H1 (cell line): ENCODE measurements around the gene CORO1C. TPM values are rescaled to one million over a fixed set of nuclear protein-coding genes. Genes with fewer than 3 reads are reported as not detected.

ENCODE experiments used
- CTCF ChIA-PET: fragments of 300-600 bp; sonication (Branson Sonifier 250); formaldehyde crosslinking; loops from one replicate; lab custom pipeline; 2021; ENCODE audit not compliant: partially characterized antibody; lab: Charles Lee
- POLR2A ChIA-PET: fragments of 300-600 bp; sonication (Branson Sonifier 250); formaldehyde crosslinking; loops from one replicate; lab custom pipeline; 2021; ENCODE audit warnings: inconsistent platforms; ENCODE audit not compliant: partially characterized antibody; lab: Charles Lee
- DNase-seq, 2 experiments: peaks; one replicate each; pipeline versions ENCODE4 v3.0.0 to v3.0.0-alpha.2; 2010 to 2022; ENCODE audit warnings: low spot score in 2 of 2, low read depth in 1 of 2, mixed read lengths in 1 of 2
- FAIRE-seq: peaks from 2 replicates; lab custom pipeline; 2011; peaks lifted over from hg19 to GRCh38; lab: Jason Lieb, UNC
- H2AFZ ChIP-seq: 2 replicates; pipeline ENCODE4 v1.8.1; 2012; ENCODE audit warnings: low read length, inconsistent platforms
- H2AK5ac ChIP-seq: 2 replicates; pipeline ENCODE4 v1.6.1; 2013; ENCODE audit warnings: low read depth, low read length
- H2BK120ac ChIP-seq: replicated peaks from 2 replicates; pipeline ENCODE3; 2013; ENCODE audit warnings: low read depth, low read length, inconsistent platforms
- H2BK12ac ChIP-seq: 2 replicates; pipeline ENCODE4 v1.6.1; 2013; ENCODE audit warnings: low read depth, low read length
- H2BK15ac ChIP-seq: 2 replicates; pipeline ENCODE4 v1.6.1; 2013; ENCODE audit warnings: low read length
- H2BK20ac ChIP-seq: 2 replicates; pipeline ENCODE4 v1.6.1; 2013; ENCODE audit warnings: low read length
- H2BK5ac ChIP-seq: 2 replicates; pipeline ENCODE4 v1.6.1; 2013; ENCODE audit warnings: low read depth, low read length
- H3K14ac ChIP-seq: 2 replicates; pipeline ENCODE4 v1.6.1; 2013; ENCODE audit warnings: inconsistent platforms; ENCODE audit not compliant: insufficient read length
- H3K18ac ChIP-seq: 2 replicates; pipeline ENCODE4 v1.6.1; 2013; ENCODE audit warnings: low read length; ENCODE audit errors: extremely low read depth
- H3K23ac ChIP-seq: 2 replicates; pipeline ENCODE4 v1.6.1; 2013; ENCODE audit warnings: inconsistent platforms; ENCODE audit not compliant: insufficient read length
- H3K23me2 ChIP-seq: 2 replicates; pipeline ENCODE4 v1.6.1; 2013; ENCODE audit warnings: low read depth, low read length
- H3K27ac ChIP-seq: 2 replicates; pipeline ENCODE4 v1.6.1; 2011; ENCODE audit warnings: low read depth, low read length, inconsistent platforms
- H3K27me3 ChIP-seq, 4 experiments: replicated peaks in 1 of 4; 1 replicate in 1 of 4; 2 replicates in 3 of 4; pipeline versions ENCODE4 v1.6.1 to v1.8.1; 2011 to 2013; ENCODE audit warnings: low read length in 3 of 4, mild to moderate bottlenecking in 3 of 4, inconsistent platforms in 2 of 4, mixed read lengths in 2 of 4, moderate library complexity in 1 of 4; ENCODE audit not compliant: control insufficient read depth in 3 of 4, insufficient read depth in 3 of 4; ENCODE audit errors: extremely low read depth in 1 of 4
- H3K36me3 ChIP-seq, 4 experiments: 2 replicates each; pipeline versions ENCODE4 v1.6.1 to v1.8.1; 2011 to 2013; ENCODE audit warnings: mild to moderate bottlenecking in 4 of 4, low read length in 3 of 4, moderate library complexity in 2 of 4, control low read depth in 1 of 4, inconsistent platforms in 1 of 4; ENCODE audit not compliant: insufficient read depth in 4 of 4, control insufficient read depth in 2 of 4
- H3K4ac ChIP-seq: replicated peaks from 2 replicates; pipeline ENCODE3; 2013; ENCODE audit warnings: low read length, low read depth, mixed read lengths, inconsistent platforms; ENCODE audit not compliant: insufficient read length
- H3K4me1 ChIP-seq, 4 experiments: replicated peaks in 1 of 4; 1 replicate in 1 of 4; 2 replicates in 3 of 4; pipeline versions ENCODE4 v1.6.1 to v1.8.1; 2011 to 2013; ENCODE audit warnings: low read length in 3 of 4, inconsistent platforms in 2 of 4, mixed read lengths in 1 of 4; ENCODE audit not compliant: insufficient read depth in 4 of 4, control insufficient read depth in 3 of 4
- H3K4me2 ChIP-seq, 2 experiments: 2 replicates each; pipeline versions ENCODE4 v1.6.1 to v1.8.1; 2011 to 2013; ENCODE audit warnings: low read depth in 2 of 2, low read length in 2 of 2, control low read depth in 1 of 2, inconsistent platforms in 1 of 2, mild to moderate bottlenecking in 1 of 2; ENCODE audit not compliant: insufficient read depth in 1 of 2
- H3K4me3 ChIP-seq, 4 experiments: fragments of 200-600, 300-600 bp in 1 of 4; sonication (generic), shearing (Covaris generic), sonication (Bioruptor Twin) in 1 of 4; 2 replicates each; pipeline versions ENCODE4 v1.5.1 to v1.8.1; 2011 to 2016; ENCODE audit warnings: low read length in 4 of 4, low read depth in 3 of 4, control low read depth in 2 of 4, inconsistent platforms in 2 of 4, mild to moderate bottlenecking in 2 of 4, mixed read lengths in 1 of 4, moderate library complexity in 1 of 4; ENCODE audit not compliant: insufficient read depth in 2 of 4; ENCODE audit errors: extremely low read depth in 1 of 4
- H3K56ac ChIP-seq: replicated peaks from 2 replicates; pipeline ENCODE3; 2013; ENCODE audit warnings: low read depth, mild to moderate bottlenecking, mixed read lengths, low read length, inconsistent platforms; ENCODE audit not compliant: insufficient read length
- H3K79me1 ChIP-seq: 2 replicates; pipeline ENCODE4 v1.6.1; 2013; ENCODE audit warnings: low read depth, low read length, control low read depth
- H3K79me2 ChIP-seq, 2 experiments: 2 replicates each; pipeline versions ENCODE4 v1.6.1 to v1.8.1; 2012 to 2013; ENCODE audit warnings: low read length in 2 of 2, mild to moderate bottlenecking in 2 of 2, inconsistent platforms in 1 of 2; ENCODE audit not compliant: insufficient read depth in 2 of 2, control insufficient read depth in 1 of 2
- H3K9ac ChIP-seq, 4 experiments: replicated peaks in 1 of 4; 1 replicate in 1 of 4; 2 replicates in 3 of 4; pipeline versions ENCODE4 v1.6.1 to v1.8.1; 2011 to 2013; ENCODE audit warnings: low read depth in 3 of 4, low read length in 3 of 4, control low read depth in 2 of 4, mild to moderate bottlenecking in 2 of 4, moderate library complexity in 2 of 4, inconsistent platforms in 1 of 4; ENCODE audit errors: extremely low read depth in 1 of 4
- H3K9me3 ChIP-seq, 2 experiments: 2 replicates each; pipeline versions ENCODE4 v1.6.1 to v1.8.1; 2012 to 2013; ENCODE audit warnings: mild to moderate bottlenecking in 2 of 2, moderate library complexity in 2 of 2, control low read depth in 1 of 2, inconsistent platforms in 1 of 2, low read depth in 1 of 2, low read length in 1 of 2, mixed read lengths in 1 of 2; ENCODE audit not compliant: insufficient read depth in 2 of 2
- H4K20me1 ChIP-seq, 2 experiments: replicated peaks in 1 of 2; 2 replicates each; pipeline versions ENCODE3 to v1.8.1; 2011 to 2013; ENCODE audit warnings: inconsistent platforms in 2 of 2, low read length in 2 of 2, mild to moderate bottlenecking in 1 of 2; ENCODE audit not compliant: insufficient read depth in 2 of 2, control insufficient read depth in 1 of 2
- H4K5ac ChIP-seq: 2 replicates; pipeline ENCODE4 v1.6.1; 2013; ENCODE audit warnings: low read length, low read depth, mixed read lengths, inconsistent platforms; ENCODE audit not compliant: insufficient read length
- H4K8ac ChIP-seq: 2 replicates; pipeline ENCODE4 v1.8.0; 2013; ENCODE audit warnings: mild to moderate bottlenecking, moderate library complexity, low read length, inconsistent platforms; ENCODE audit not compliant: insufficient read depth; ENCODE audit errors: extremely low read depth
- H4K91ac ChIP-seq: replicated peaks from 2 replicates; pipeline ENCODE3; 2013; ENCODE audit warnings: low read length, mixed read lengths, inconsistent platforms; ENCODE audit not compliant: insufficient read length
- BCL11A ChIP-seq, 2 experiments: IDR thresholded peaks; one replicate each; pipeline ENCODE4 v1.6.1; 2011; ENCODE audit warnings: low read depth in 2 of 2, low read length in 2 of 2, mild to moderate bottlenecking in 2 of 2
- SRF ChIP-seq: IDR thresholded peaks from 2 replicates; pipeline ENCODE4 v1.6.1; 2011; ENCODE audit warnings: mild to moderate bottlenecking, low read depth, low read length, moderate library complexity
- WGBS, 2 experiments: shearing (Covaris generic) in 1 of 2; methylation state at CpG; one replicate each; pipeline versions ENCODE4 v1.1.6 to v1.1.7; 2013 to 2015; ENCODE audit warnings: low lambda C conversion rate in 2 of 2, mixed read lengths in 2 of 2, inconsistent platforms in 1 of 2, low coverage in 1 of 2, missing lambda C conversion rate in 1 of 2; ENCODE audit not compliant: insufficient replicate concordance in 2 of 2, insufficient coverage in 1 of 2, insufficient read length in 1 of 2; ENCODE audit errors: extremely low coverage in 1 of 2, missing lambda C conversion rate in 1 of 2; 5-methylcytosine and 5-hydroxymethylcytosine counted together
- polyA plus RNA-seq, 7 experiments: library from polyadenylated mRNA; depleted of rRNA in 3 of 7; stranded (reverse) in 5 of 7; unstranded in 2 of 7; fragments of >200 nt in 5 of 7; fragments of 200-250 nt in 2 of 7; gene quantifications; 1 replicate in 5 of 7; 2 replicates in 1 of 7; 4 replicates in 1 of 7; pipeline versions ENCODE4 v1.2.1 to v1.2.3, GENCODE V29; 2011 to 2013; ENCODE audit warnings: missing spikeins in 2 of 7, mixed read lengths in 2 of 7
- total RNA-seq: library from RNA; stranded (reverse); fragmentation: NEBNext Ultra II Directional; extraction: Animal tissue kit (Norgen Biotek cat#: 25700); gene quantifications from 2 replicates; pipeline ENCODE4 v1.2.1, GENCODE V29; 2021

Gene CORO1C
- total and polyA plus RNA-seq, 2 of the 8 experiments (the other 6 are each of a cell fraction or from before 2014, with no cell fraction given) = 72.7 to 120 TPM

- peaks cover 2% of the 10 kb centered on the region in 2 experiments for H4K20me1 ChIP-seq
- H3K56ac ChIP-seq = no peak overlapping the region
- H2AFZ ChIP-seq = no peak overlapping the region
- H3K23me2 ChIP-seq = no peaks in the 10 kb centered on the region
- no peak for FAIRE-seq
- H3K18ac ChIP-seq = no peak overlapping the region
- no peak overlapping the region for H2AK5ac ChIP-seq
- no peak overlapping the region for H4K91ac ChIP-seq
- no peaks in the 10 kb centered on the region for H3K9me3 ChIP-seq
- H3K4ac ChIP-seq = no peak overlapping the region
- no peak overlapping the region for H2BK120ac ChIP-seq
- H3K79me2 ChIP-seq = peaks cover 0 to 69% of the 10 kb centered on the region in 2 experiments; a peak in 2 of 4 replicates
- H3K36me3 ChIP-seq = no peaks in the 10 kb centered on the region
- H3K79me1 ChIP-seq = peaks cover 2% of the 10 kb centered on the region; the same call in 1 of the 2 replicates
- H4K5ac ChIP-seq = no peak overlapping the region
- no peak overlapping the region for H2BK5ac ChIP-seq
- no peak for DNase-seq
- H3K9ac ChIP-seq = no peak overlapping the region
- TF ChIP-seq BCL11A (IDR thresholded peaks at IDR 0.05; ENCODE audit: low read depth in 2 of 2, low read length in 2 of 2) (no peak), SRF (peak; percentile 67; the same call in 1 of the 2 replicates)
- H3K27me3 ChIP-seq = no peaks in the 10 kb centered on the region
- no peak overlapping the region for H3K4me2 ChIP-seq
- ChIA-PET CTCF (interaction anchor here (0.7 to 3.8 kb wide), 12 partner anchors 10 to 126 kb away, joined by 3 to 25 read pairs (median 3); no protein-coding TSS in a partner anchor), POLR2A (interaction anchor here (0.9 to 2.2 kb wide), 4 partner anchors 8 to 30 kb away, joined by 3 to 6 read pairs (median 4); no protein-coding TSS in a partner anchor)
- no peak overlapping the region for H2BK15ac ChIP-seq
- no peak overlapping the region for H3K27ac ChIP-seq
- H3K23ac ChIP-seq = no peak overlapping the region
- H3K14ac ChIP-seq = no peak overlapping the region
- 78% methylated on average over 4 of the region's 4 CpGs; no CpG with 5 or more reads in 1 of the 2 experiments for WGBS, 2 experiments
- H2BK12ac ChIP-seq = no peak overlapping the region
- no peak overlapping the region for H4K8ac ChIP-seq
- H2BK20ac ChIP-seq = no peak overlapping the region
- no peak overlapping the region for H3K4me3 ChIP-seq
- peaks cover 0 to 9% (median 1%) of the 10 kb centered on the region in 4 experiments; a peak in 3 of 7 replicates for H3K4me1 ChIP-seq
These were observed 45.7 kb downstream of the CORO1C start for GRCh38 chr12:108685469-108686260.
